Stimulated activated CD4-positive, alpha-beta T cell treated with anti-CD3 and anti-CD28 coated beads, TNF-alpha, amount 100 ng/mL, for 48 hours (primary cell): Measurements from ENCODE around the gene PTPRF.
"Not testable (repeated sequence)": the region's sequence is repeated elsewhere in the genome, so short reads cannot be mapped to it uniquely, and the experiment has no call there.

Experiments used
- DNase-seq, 3 donors: peaks; one replicate each; pipeline ENCODE4 v3.0.0-alpha.2; 2020; ENCODE audit warnings: low read depth in 3 of 3

The PTPRF gene

GRCh38 chr1:43530483-43531106 lies at the start of gene PTPRF:
Gene PTPRF (plus strand): TSS chr1:43530883. CDS start chr1:43545076, 14,193 bp downstream.
- no peak for DNase-seq

GRCh38 chr1:43481491-43481890 lies 49.2 kb upstream of the PTPRF start:
- DNase-seq: no peak

- DNase-seq: no peak
Observed at GRCh38 chr1:43482215-43482614, 48.5 kb upstream of the PTPRF start.

- DNase-seq: no peak
Observed at GRCh38 chr1:43484367-43484766, 46.3 kb upstream of the PTPRF start.

GRCh38 chr1:43488165-43488564 lies 42.5 kb upstream of the PTPRF start:
- DNase-seq: no peak

- DNase-seq: no peak
Observed at GRCh38 chr1:43491061-43491460, 39.6 kb upstream of the PTPRF start.

GRCh38 chr1:43492826-43493225 lies 37.9 kb upstream of the PTPRF start:
- DNase-seq: no peak

GRCh38 chr1:43493661-43494450 lies 36.8 kb upstream of the PTPRF start:
- no peak for DNase-seq

GRCh38 chr1:43495204-43495603 lies 35.5 kb upstream of the PTPRF start:
- DNase-seq: no peak

GRCh38 chr1:43499898-43500297 lies 30.8 kb upstream of the PTPRF start:
- no peak for DNase-seq

- DNase-seq: not testable (repeated sequence)
Observed at GRCh38 chr1:43501806-43502205, 28.9 kb upstream of the PTPRF start.

- no peak for DNase-seq
Observed at GRCh38 chr1:43503534-43503933, 27.1 kb upstream of the PTPRF start.

- no peak for DNase-seq
Observed at GRCh38 chr1:43505077-43505780, 25.5 kb upstream of the PTPRF start.

GRCh38 chr1:43506233-43506632 lies 24.4 kb upstream of the PTPRF start:
- DNase-seq: no peak

- no peak for DNase-seq
Observed at GRCh38 chr1:43507296-43508295, 23.1 kb upstream of the PTPRF start.

- no peak for DNase-seq
Observed at GRCh38 chr1:43509007-43509739, 21.5 kb upstream of the PTPRF start.

- DNase-seq: peak in 1 of 3 donors; percentile 16
Observed at GRCh38 chr1:43509740-43510375, 20.8 kb upstream of the PTPRF start.

- no peak for DNase-seq
Observed at GRCh38 chr1:43510621-43511020, 20.1 kb upstream of the PTPRF start.

- DNase-seq: no peak
Observed at GRCh38 chr1:43511394-43511793, 19.3 kb upstream of the PTPRF start.

GRCh38 chr1:43512133-43512532 lies 18.6 kb upstream of the PTPRF start:
- no peak for DNase-seq
